Measurements from ENCODE around the gene XXYLT1.

DNA sequence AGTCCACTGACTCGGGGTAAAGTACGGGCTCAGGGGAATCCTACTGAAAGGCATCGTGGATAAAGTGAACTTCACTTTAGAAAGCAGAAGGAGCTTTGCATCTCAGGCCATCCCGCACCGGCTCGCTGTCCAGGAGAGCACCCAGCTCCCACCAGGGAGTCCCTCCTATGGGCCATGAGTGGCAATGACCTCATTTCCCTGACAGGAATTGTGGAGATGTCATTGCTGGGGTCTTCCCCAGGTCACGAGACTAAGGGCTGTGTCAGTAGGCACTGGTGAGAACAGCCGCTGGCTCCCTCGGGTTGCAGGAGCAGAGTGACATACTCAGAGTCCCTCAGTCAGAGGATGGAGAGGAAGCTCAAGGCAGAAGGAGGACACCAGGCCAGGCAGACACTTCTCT is 97.3 kb downstream of the XXYLT1 start:
- no peak for TF ChIP-seq JUND (IDR thresholded peaks at IDR 0.05; ENCODE audit: borderline replicate concordance, low read depth, low read length)
- no peak for TF ChIP-seq JUND (tag; IDR thresholded peaks at IDR 0.05; ENCODE audit: borderline replicate concordance, low read depth, low read length)
- no peak for TF ChIP-seq FUS (optimal IDR thresholded peaks at IDR 0.05; ENCODE audit: low read depth, low read length)
- TF ChIP-seq MXI1 (IDR thresholded peaks at IDR 0.05; ENCODE audit: low read depth, low read length) = no peak
- TF ChIP-seq, protein P1, sequence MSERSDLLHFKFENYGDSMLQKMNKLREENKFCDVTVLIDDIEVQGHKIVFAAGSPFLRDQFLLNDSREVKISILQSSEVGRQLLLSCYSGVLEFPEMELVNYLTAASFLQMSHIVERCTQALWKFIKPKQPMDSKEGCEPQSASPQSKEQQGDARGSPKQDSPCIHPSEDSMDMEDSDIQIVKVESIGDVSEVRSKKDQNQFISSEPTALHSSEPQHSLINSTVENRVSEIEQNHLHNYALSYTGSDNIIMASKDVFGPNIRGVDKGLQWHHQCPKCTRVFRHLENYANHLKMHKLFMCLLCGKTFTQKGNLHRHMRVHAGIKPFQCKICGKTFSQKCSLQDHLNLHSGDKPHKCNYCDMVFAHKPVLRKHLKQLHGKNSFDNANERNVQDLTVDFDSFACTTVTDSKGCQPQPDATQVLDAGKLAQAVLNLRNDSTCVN (CRISPR knock-in tag; IDR thresholded peaks at IDR 0.05) = no peak
- no peak for TF ChIP-seq XRCC4 (IDR thresholded peaks at IDR 0.05; ENCODE audit: extremely low read depth, insufficient read depth, insufficient read length)
- TF ChIP-seq MAZ (CRISPR knock-in tag; conservative IDR thresholded peaks at IDR 0.05 in 1 of 2, IDR thresholded peaks at IDR 0.05 in 1 of 2) = no peak
- no peak for TF ChIP-seq KLF1 (tag; IDR thresholded peaks at IDR 0.05)
- no peak for TF ChIP-seq CBX5 (IDR thresholded peaks at IDR 0.05; ENCODE audit: borderline replicate concordance, low read depth)
- TF ChIP-seq, protein P2, sequence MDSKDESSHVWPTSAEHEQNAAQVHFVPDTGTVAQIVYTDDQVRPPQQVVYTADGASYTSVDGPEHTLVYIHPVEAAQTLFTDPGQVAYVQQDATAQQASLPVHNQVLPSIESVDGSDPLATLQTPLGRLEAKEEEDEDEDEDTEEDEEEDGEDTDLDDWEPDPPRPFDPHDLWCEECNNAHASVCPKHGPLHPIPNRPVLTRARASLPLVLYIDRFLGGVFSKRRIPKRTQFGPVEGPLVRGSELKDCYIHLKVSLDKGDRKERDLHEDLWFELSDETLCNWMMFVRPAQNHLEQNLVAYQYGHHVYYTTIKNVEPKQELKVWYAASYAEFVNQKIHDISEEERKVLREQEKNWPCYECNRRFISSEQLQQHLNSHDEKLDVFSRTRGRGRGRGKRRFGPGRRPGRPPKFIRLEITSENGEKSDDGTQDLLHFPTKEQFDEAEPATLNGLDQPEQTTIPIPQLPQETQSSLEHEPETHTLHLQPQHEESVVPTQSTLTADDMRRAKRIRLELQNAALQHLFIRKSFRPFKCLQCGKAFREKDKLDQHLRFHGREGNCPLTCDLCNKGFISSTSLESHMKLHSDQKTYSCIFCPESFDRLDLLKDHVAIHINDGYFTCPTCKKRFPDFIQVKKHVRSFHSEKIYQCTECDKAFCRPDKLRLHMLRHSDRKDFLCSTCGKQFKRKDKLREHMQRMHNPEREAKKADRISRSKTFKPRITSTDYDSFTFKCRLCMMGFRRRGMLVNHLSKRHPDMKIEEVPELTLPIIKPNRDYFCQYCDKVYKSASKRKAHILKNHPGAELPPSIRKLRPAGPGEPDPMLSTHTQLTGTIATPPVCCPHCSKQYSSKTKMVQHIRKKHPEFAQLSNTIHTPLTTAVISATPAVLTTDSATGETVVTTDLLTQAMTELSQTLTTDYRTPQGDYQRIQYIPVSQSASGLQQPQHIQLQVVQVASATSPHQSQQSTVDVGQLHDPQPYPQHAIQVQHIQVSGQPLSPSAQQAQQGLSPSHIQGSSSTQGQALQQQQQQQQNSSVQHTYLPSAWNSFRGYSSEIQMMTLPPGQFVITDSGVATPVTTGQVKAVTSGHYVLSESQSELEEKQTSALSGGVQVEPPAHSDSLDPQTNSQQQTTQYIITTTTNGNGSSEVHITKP (IDR thresholded peaks at IDR 0.05; ENCODE audit: partially characterized antibody) = no peak
- TF ChIP-seq ARNT (IDR thresholded peaks at IDR 0.05) = no peak
- TF ChIP-seq ZNF124 (CRISPR knock-in tag; IDR thresholded peaks at IDR 0.05) = no peak
- TF ChIP-seq HNRNPH1 (optimal IDR thresholded peaks at IDR 0.05; ENCODE audit: low read depth, low read length) = no peak
- no peak for TF ChIP-seq TGIF2 (CRISPR knock-in tag; IDR thresholded peaks at IDR 0.05)
- TF ChIP-seq FOXM1 (IDR thresholded peaks at IDR 0.05; ENCODE audit: low read depth) = no peak
- TF ChIP-seq FOXM1 (CRISPR knock-in tag; IDR thresholded peaks at IDR 0.05; ENCODE audit: low read depth) = no peak

Data from K562 (cell line).